Epithelial cell of esophagus (primary cell): ENCODE results near the gene SLC15A2.

Experiments
- DNase-seq: peaks from one replicate; pipeline ENCODE4 v3.0.0; 2010; ENCODE audit warnings: low read depth
- H3K4me3 ChIP-seq: 2 replicates; pipeline ENCODE4 v1.5.1; 2011; ENCODE audit warnings: mild to moderate bottlenecking, low read length, control low read depth
- CTCF ChIP-seq: IDR thresholded peaks from 2 replicates; pipeline ENCODE4 v1.5.1; 2011; ENCODE audit warnings: low read depth, mild to moderate bottlenecking, low read length, control low read depth, inconsistent platforms; ENCODE audit not compliant: insufficient read depth; ENCODE audit errors: missing control alignments

The SLC15A2 gene

GRCh38 chr3:121948641-121949040, 54.4 kb downstream of the SLC15A2 start:
- no peak for TF ChIP-seq CTCF
- peak; percentile 35 for DNase-seq
- no peak overlapping the region for H3K4me3 ChIP-seq

- no peak for TF ChIP-seq CTCF
- no peak overlapping the region for H3K4me3 ChIP-seq
- peak; percentile 10 for DNase-seq
Measured at GRCh38 chr3:121951291-121951919, 57.2 kb downstream of the SLC15A2 start.

- H3K4me3 ChIP-seq = no peak overlapping the region
- no peak for TF ChIP-seq CTCF
- no peak for DNase-seq
Measured at GRCh38 chr3:121956363-121956762, 62.2 kb downstream of the SLC15A2 start.

GRCh38 chr3:121957674-121958415, 63.6 kb downstream of the SLC15A2 start:
- TF ChIP-seq CTCF = no peak
- DNase-seq = no peak
- H3K4me3 ChIP-seq = no peak overlapping the region

GRCh38 chr3:121958801-121959200, 64.6 kb downstream of the SLC15A2 start:
- no peak for TF ChIP-seq CTCF
- no peak for DNase-seq
- no peak overlapping the region for H3K4me3 ChIP-seq

- no peak for TF ChIP-seq CTCF
- no peak overlapping the region for H3K4me3 ChIP-seq
- no peak for DNase-seq
Measured at GRCh38 chr3:121961283-121961682, 67.1 kb downstream of the SLC15A2 start.
